HG03159 (cell line): ENCODE results near the gene STK4.
"Not testable (repeated sequence)": the region's sequence is repeated elsewhere in the genome, so short reads cannot be mapped to it uniquely, and the experiment has no call there.

Experiments
- ATAC-seq: cut with Tn5 transposase; IDR thresholded peaks from one replicate; pipeline ENCODE4 v1.9.1; 2021; ENCODE audit warnings: mild to moderate bottlenecking, moderate library complexity; ENCODE audit not compliant: unreplicated experiment

The STK4 gene

DNA sequence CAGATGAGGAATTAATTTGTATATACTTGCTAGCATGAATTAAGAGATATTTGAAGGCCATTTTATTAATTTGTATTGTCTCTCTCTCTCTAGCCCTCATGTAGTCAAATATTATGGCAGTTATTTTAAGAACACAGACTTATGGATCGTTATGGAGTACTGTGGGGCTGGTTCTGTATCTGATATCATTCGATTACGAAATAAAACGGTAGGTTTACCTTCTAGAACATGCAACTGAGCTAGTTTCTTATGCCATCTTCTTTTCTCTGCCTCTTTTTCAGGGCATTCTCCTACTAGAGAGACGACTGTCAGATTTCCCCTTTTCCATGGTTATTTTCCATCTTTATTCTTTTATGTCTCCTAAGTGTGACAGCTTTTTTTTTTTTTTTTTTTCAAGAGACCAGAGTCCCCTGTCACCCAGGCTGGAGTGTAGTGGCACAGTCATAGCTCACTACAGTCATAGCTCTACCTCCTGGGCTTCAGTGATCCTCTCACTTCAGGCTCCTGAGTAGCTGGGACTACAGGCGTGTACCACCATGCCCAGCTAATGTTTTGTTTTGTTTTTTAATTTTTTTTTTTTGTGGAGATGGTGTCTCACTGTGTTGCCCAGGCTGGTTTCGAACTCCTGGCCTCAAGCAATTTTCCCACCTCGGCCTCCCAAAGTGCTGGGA lies 15.6 kb downstream of the STK4 start:
- no peak for ATAC-seq

- ATAC-seq, result no peak
Observed at GRCh38 chr20:44983093-44983674, 16.9 kb downstream of the STK4 start.

GRCh38 chr20:44988631-44989171 lies 22.4 kb downstream of the STK4 start:
- no peak for ATAC-seq

- ATAC-seq, result no peak
Observed at GRCh38 chr20:44990425-44990824, 24.1 kb downstream of the STK4 start.

- ATAC-seq, result no peak
Observed at GRCh38 chr20:44990957-44991356, 24.6 kb downstream of the STK4 start.

- no peak for ATAC-seq
Observed at GRCh38 chr20:44993343-44993742, 27.0 kb downstream of the STK4 start.

- no peak for ATAC-seq
Observed at GRCh38 chr20:44997171-44997570, 30.9 kb downstream of the STK4 start.

GRCh38 chr20:44997668-44998067 lies 31.4 kb downstream of the STK4 start:
- ATAC-seq, result no peak

DNA sequence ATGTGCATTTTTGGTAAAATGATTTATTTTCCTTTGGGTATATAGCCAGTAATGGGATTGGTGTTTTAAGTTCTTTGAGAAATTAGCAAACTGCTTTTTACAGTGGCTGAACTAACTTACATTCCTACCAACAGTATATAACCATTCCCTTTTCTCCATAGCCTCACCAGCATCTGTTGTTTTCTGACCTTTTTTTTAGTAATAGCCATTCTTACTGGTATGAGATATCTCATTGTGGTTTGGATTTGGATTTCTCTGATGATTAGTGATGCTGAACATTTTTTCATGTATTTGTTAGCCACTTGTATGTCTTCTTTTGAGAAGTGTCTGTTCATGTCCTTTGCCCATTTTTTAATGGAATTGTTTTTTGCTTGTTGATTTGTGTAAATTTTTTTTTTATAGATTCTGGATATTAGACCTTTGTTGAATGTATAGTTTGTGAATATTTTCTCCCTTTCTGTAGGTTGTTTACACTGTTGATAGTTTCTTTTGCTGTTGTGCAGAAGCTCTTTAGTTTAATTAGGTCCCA lies 42.3 kb downstream of the STK4 start:
- ATAC-seq, result no peak

DNA sequence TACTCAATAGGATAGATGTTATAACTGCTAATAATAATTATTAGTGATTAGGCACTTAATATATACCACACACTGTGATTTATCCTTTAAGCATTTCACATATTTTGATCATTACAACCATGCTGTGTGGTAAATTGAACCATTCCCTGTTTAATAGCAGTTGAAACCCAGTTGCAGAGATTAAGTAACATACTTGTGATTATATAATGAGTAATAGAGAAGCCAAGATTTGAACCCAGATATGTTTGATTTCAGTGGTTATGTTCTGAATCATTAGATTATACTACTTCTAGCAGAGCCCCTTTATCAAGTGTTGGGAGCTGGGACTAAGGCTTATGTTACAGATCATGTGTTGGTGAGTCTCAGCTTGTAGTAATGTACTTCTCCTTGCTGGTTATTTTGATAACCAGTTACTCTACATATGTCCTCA lies 44.1 kb downstream of the STK4 start:
- no peak for ATAC-seq

GRCh38 chr20:45011108-45011526 lies 44.8 kb downstream of the STK4 start:
- no peak for ATAC-seq

DNA sequence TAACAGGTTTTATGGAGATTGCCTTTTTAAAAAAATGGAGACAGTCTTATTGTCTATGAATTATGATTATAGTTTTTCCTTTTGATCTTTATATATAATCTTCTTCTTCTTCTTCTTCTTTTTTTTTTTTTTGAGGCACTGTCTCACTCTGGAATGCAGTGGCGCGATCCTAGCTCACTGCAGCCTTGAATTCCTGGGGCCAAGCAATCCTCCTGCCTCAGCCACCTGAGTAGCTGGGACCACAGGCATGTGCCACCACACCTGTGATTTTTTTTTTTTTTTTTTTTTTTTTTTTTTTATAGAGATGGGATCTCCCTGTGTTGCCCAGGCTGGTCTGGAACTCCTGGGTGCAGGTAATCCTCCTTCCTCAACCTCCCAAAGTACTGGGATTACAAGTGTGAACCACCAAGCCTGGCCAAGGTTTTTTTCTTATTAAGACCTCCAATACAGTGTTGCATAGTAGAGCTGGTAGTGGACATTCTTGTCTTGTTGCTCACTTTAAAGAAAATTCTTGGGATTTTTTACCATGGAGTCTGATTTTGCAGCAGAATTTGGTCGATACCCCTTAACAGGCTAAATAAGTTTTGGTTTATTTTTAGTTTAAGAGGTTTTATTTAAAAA lies 46.5 kb downstream of the STK4 start:
- no peak for ATAC-seq

DNA sequence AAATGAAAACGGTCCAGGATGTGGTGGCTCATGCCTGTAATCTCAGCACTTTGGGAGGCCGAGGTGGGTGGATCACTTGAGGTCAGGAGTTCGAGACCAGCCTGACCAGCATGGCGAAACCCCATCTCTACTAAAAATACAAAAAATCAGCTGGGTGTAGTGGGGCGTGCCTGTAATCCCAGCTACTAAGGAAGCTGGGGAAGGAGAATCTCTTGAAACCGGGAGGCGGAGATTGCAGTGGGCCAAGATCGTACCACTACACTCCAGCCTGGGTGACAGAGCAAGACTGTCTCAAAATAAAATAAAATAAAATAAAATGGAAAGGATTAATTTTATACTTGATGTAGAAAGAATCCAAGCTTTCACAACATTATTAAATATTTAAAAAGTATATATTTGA lies 47.8 kb downstream of the STK4 start:
- ATAC-seq, result not testable (repeated sequence)

DNA sequence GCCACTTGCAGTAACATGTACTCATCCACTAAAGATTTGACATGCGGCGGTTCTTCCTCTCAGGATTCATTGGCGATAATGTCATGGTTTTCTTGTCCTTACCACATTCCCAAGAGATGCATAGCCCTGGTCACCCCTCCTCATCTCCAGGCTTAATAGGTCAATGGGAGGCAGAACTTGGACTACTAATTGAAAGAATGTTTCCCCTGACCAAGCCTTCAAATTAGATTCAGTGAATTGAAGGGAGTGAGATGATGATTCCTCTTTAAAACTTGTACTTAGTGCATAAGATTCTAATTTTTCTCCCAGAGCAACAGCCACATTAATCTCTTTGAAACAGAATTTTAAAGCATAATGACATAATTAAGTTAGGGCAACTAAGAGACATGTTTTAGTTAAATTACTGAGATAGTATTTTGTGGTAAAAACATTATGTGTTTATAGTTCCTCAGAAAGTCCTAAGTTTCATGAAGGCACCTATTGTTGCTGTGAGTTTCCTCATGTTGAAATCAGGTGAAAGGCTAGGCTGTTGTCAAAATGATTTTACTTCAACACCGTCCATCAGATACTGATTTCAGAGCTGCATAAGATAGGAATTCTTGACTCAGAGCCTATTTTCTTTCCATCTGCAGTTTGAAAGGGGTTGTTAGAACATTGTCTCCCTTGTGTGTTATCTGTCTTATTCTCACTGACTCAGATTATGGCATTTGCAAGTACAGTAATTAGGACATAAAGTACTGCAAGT lies 48.5 kb downstream of the STK4 start:
- no peak for ATAC-seq

DNA sequence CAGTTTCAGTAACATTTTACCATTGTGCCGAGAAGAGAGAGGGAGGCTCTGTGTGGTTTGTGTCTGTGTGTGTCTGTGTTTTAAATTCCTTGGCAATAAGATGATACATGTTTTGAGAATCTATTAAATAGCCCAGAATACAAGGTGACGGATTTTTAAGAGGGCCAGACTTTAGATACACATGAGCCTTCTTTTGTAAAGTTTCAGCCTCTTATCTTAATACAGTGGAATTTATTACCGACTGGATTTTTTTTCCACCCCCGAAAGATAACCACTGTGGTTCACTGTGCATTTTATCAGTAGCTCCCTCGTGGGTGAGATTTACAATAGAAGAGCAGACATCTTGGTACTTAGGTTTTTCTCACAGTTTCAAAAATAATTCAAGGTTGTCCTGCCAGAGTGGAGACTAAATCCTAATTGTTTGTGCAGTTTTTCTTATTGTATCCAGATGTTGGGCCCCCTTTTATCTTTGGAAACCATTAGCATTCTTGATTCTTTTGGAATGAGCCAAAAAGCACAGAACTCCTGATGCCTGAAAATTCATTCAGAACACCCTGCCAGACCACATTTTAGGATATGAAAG lies 49.9 kb downstream of the STK4 start:
- ATAC-seq, result no peak

GRCh38 chr20:45017281-45017680 lies 51.0 kb downstream of the STK4 start:
- ATAC-seq, result no peak

DNA sequence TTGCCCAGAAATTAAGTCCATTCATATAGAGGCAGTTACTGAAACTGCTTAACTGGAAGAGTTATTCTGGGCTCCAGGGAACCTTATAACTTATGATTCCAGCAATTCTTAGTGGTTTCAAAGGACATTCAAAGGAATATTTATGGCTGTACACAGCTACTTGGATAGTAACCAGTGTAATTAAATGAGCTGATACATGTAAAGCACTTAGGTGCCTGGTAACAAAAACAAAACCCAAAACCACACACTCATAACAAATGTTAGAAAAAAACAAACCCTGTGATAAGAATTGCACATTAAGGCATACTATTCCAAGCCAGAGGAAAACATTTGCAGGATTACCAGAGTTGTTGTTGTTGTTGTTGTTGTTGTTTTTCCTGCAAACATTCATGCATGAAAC lies 51.5 kb downstream of the STK4 start:
- ATAC-seq, result no peak

DNA sequence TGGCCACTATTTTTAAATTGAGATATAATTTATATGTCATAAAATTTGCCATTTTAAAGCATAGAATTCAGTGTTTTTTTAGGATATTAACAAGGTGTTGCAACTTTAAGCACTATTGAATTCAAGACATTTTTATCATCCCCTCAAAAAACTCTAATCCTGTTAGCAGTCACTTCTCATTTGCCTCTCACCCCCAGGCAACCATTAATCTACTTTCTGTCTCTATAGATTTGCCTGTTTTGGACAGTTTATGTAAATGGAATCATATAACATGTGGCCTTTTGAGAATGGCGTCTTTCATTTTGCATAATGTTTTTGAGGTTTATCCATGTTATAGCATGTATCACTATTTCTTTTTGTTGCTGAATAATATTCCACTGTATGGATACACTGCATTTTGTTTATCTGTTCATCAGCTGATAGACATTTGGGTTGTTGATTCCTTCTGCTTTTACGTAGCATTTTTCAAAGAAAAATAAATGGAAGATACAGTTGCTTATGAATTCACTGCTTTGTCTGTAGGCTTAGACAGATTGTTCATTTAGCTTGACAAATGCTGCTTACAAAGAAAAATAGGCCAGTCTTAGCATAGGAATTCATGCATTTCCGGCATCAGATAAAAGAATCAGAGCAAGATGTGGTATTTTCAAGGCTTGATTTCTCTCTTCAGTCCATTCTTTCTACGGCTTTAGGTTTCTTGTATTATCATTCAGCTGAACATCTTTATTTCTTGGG lies 52.9 kb downstream of the STK4 start:
- no peak for ATAC-seq

GRCh38 chr20:45019762-45020123 lies 53.4 kb downstream of the STK4 start:
- no peak for ATAC-seq

DNA sequence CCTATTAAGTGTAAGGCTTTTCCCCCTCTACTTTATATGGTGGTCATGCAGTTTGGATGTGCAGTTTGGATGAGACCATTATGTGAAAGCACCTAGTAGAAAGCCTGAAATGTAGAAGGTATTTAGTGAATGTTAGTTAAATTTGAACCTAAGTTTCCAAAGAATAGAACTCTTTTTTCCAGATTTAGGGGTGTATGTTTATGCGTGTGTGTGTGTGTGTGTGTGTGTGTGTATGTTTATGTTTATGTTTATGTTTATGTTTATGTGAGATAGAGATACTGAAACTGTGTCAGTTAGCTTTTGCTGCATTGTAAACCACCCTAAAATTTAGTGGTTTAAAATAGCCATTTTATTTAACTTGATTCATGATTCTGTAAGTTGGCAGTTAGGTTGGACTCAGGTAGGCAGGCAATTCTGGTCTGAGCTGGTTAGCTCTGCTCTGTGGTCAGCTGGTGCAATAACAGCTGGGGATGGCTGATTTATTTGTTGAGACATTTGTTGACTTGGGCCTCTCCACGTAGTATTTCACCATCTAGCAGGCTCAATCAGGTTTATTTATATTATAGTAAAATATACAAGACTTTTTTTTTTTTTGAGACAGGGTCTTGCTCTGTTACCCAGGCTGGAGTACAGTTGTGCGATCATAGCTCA lies 54.0 kb downstream of the STK4 start:
- ATAC-seq, result no peak
